ENCODE measurements around the gene CHST2. TPM values are rescaled to one million over a fixed set of nuclear protein-coding genes. Genes with fewer than 3 reads are reported as not detected.

CHST2 gene
- total and polyA plus RNA-seq, 9 donors, result 1.2 to 8.0 (median 5.6) TPM

- Histone ChIP-seq H3K27me3 (no peaks in the 10 kb centered on the region), H3K27ac (no peak overlapping the region), H3K9me3 (no peaks in the 10 kb centered on the region), H3K4me3 (no peak overlapping the region), H3K4me1 (ENCODE audit: insufficient read depth) (no peaks in the 10 kb centered on the region), H3K36me3 (no peaks in the 10 kb centered on the region)
- 57 to 69% (median 60%) methylated on average over 7 of the region's 7 CpGs for WGBS, 3 donors
- intact Hi-C loops (cut with DNase I), result no loop called here
- TF ChIP-seq CTCF (IDR thresholded peaks at IDR 0.05) (no peak), EP300 (IDR thresholded peaks at IDR 0.05) (no peak), POLR2A (IDR thresholded peaks at IDR 0.05) (no peak)
- no peak for DNase-seq
Measured at GRCh38 chr3:143139762-143140161, 20.2 kb downstream of the CHST2 start.

- H3K36me3 ChIP-seq, result no peaks in the 10 kb centered on the region
- H3K4me1 ChIP-seq (ENCODE audit: insufficient read depth), result no peaks in the 10 kb centered on the region
- H3K27ac ChIP-seq, result no peak overlapping the region
- no peak overlapping the region for H3K4me3 ChIP-seq
- no peak for DNase-seq
- H3K9me3 ChIP-seq, result no peaks in the 10 kb centered on the region
- intact Hi-C loops (cut with DNase I), result no loop called here
- TF ChIP-seq CTCF (IDR thresholded peaks at IDR 0.05), result no peak
- WGBS, 3 donors, result 92 to 96% (median 95%) methylated on average over 6 of the region's 6 CpGs
- H3K27me3 ChIP-seq, result no peaks in the 10 kb centered on the region
Measured at GRCh38 chr3:143140550-143140949, 21.0 kb downstream of the CHST2 start.

- Histone ChIP-seq H3K4me3 (no peak overlapping the region), H3K27me3 (no peaks in the 10 kb centered on the region), H3K27ac (no peak overlapping the region), H3K4me1 (ENCODE audit: insufficient read depth) (no peaks in the 10 kb centered on the region), H3K36me3 (no peaks in the 10 kb centered on the region), H3K9me3 (no peaks in the 10 kb centered on the region)
- TF ChIP-seq EP300 (IDR thresholded peaks at IDR 0.05) (no peak), POLR2A (IDR thresholded peaks at IDR 0.05) (no peak), CTCF (IDR thresholded peaks at IDR 0.05) (no peak)
- no peak for DNase-seq
- intact Hi-C loops (cut with DNase I), result no loop called here
- WGBS, 3 donors, result 94 to 98% (median 98%) methylated on average over 17 of the region's 17 CpGs
Measured at GRCh38 chr3:143142354-143142753, 22.8 kb downstream of the CHST2 start.

- intact Hi-C loops (cut with DNase I), result no loop called here
- H3K9me3 ChIP-seq, result no peaks in the 10 kb centered on the region
- H3K36me3 ChIP-seq, result no peaks in the 10 kb centered on the region
- H3K27me3 ChIP-seq, result no peaks in the 10 kb centered on the region
- 46 to 57% (median 49%) methylated on average over 4 of the region's 4 CpGs for WGBS, 3 donors
- H3K27ac ChIP-seq, result no peak overlapping the region
- H3K4me1 ChIP-seq (ENCODE audit: insufficient read depth), result no peaks in the 10 kb centered on the region
- DNase-seq, result no peak
- TF ChIP-seq POLR2A (IDR thresholded peaks at IDR 0.05), result no peak
- TF ChIP-seq CTCF (IDR thresholded peaks at IDR 0.05), result no peak
- no peak for TF ChIP-seq EP300 (IDR thresholded peaks at IDR 0.05)
- no peak overlapping the region for H3K4me3 ChIP-seq
Measured at GRCh38 chr3:143145906-143146305, 26.3 kb downstream of the CHST2 start.

Data from ovary (tissue), 9 donors.